ENCODE data around the gene SDC3.
A peak's percentile ranks its signal among the peaks of the same experiment; 100 is the strongest.

The SDC3 gene

GRCh38 chr1:30845904-30846290 is 62.7 kb downstream of the SDC3 start:
- DNase-seq: no peak

- no peak for DNase-seq
Measured at GRCh38 chr1:30845237-30845903, 63.2 kb downstream of the SDC3 start.

GRCh38 chr1:30844631-30845030 is 63.9 kb downstream of the SDC3 start:
- DNase-seq: no peak

GRCh38 chr1:30842697-30843354 is 65.7 kb downstream of the SDC3 start:
- DNase-seq: no peak

GRCh38 chr1:30840904-30841598 is 67.5 kb downstream of the SDC3 start:
- no peak for DNase-seq

- no peak for DNase-seq
Measured at GRCh38 chr1:30839827-30840359, 68.7 kb downstream of the SDC3 start.

GRCh38 chr1:30838996-30839395 is 69.6 kb downstream of the SDC3 start:
- no peak for DNase-seq

- DNase-seq: no peak
Measured at GRCh38 chr1:30837653-30838052, 70.9 kb downstream of the SDC3 start.

- DNase-seq: no peak
Measured at GRCh38 chr1:30834253-30834652, 74.3 kb downstream of the SDC3 start.

- no peak for DNase-seq
Measured at GRCh38 chr1:30830537-30830936, 78.0 kb downstream of the SDC3 start.

GRCh38 chr1:30829889-30830288 is 78.7 kb downstream of the SDC3 start:
- DNase-seq: no peak

GRCh38 chr1:30824736-30825429 is 83.7 kb downstream of the SDC3 start:
- no peak for DNase-seq

GRCh38 chr1:30823969-30824735 is 84.4 kb downstream of the SDC3 start:
- peak; percentile 74 for DNase-seq

- no peak for DNase-seq
Measured at GRCh38 chr1:30823627-30823968, 85.0 kb downstream of the SDC3 start.

- DNase-seq: peak; percentile 18
Measured at GRCh38 chr1:30822966-30823581, 85.5 kb downstream of the SDC3 start.

- no peak for DNase-seq
Measured at GRCh38 chr1:30822006-30822405, 86.6 kb downstream of the SDC3 start.

- no peak for DNase-seq
Measured at GRCh38 chr1:30820299-30820698, 88.3 kb downstream of the SDC3 start.
